Activated naive CD4-positive, alpha-beta T cell treated with anti-CD3 and anti-CD28 coated beads, Interleukin-2, amount 50 U/mL, for 16 hours (primary cell): ENCODE data around the gene KRT3.
"Not testable (repeated sequence)": the region's sequence is repeated elsewhere in the genome, so short reads cannot be mapped to it uniquely, and the experiment has no call there.

Experiments used
- DNase-seq: peaks from one replicate; pipeline ENCODE4 v3.0.0-alpha.2; 2020

Gene KRT3

DNA sequence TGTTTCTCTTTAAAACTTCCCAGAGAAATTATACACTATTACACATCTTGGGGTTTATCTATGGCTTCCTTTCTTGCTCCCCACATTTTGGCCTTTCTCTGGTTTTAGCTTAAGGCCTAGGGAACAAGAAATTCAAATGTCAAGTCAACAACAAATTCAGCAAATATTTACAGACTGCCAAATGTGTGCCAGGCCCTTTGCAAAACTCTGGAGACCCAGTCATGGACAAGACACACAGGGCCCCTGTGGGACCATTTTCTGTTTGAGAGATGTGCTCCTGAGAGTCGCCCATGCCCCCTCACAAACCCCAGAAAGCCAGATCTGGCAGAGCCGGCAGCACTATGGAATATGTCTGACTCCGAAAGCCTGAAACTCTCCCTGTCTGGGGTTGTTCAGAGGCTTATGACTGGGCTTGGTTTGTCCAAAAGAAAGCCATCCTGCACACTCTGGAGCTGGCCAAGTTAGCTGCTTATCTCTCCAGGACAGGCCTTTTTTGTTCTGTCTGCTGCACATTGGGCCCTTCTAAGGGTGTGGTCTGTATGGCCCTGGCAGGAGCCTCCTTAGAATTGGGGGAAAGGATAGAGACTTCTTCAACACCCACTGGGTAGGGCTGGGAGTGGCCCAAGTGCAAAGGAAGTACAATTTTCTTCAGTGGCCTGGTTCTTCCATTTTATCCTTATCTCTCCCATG lies 1.1 kb upstream of the KRT3 start:
- DNase-seq, result no peak

DNA sequence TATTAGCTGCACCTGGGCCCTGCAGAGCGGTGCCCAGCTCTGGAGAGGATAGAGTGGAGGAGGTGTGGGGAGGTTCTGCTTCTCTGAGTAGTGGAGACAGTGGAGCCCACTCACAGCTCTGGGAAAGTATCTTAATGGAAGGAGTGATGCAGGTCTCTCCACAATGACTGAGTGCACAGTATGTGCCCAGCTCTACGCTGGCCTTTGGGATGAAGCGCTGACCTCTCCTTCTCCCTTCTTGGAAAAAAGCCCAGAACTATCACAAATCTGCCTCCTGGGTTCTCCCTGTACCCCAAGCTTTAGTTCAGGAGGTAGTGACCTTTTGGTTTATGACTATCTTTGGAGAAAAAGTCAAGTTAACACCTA lies 495 bp upstream of the KRT3 start:
- no peak for DNase-seq

DNA sequence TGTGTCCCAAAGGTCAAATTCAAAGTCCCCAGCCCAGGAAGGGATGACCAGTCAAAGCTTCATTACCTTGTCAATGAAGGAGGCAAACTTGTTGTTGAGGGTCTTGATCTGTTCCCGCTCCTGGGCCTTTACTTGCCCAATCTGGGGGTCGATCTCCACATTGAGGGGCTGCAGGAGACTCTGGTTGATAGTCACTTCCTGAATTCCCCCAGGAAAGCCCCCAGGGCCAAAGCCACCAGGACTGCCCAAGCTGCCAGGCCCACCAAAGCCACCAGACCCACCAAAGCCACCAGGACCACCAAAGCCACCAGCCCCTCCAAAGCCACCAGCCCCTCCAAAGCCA lies 614 bp downstream of the KRT3 start:
- DNase-seq, result not testable (repeated sequence)

DNA sequence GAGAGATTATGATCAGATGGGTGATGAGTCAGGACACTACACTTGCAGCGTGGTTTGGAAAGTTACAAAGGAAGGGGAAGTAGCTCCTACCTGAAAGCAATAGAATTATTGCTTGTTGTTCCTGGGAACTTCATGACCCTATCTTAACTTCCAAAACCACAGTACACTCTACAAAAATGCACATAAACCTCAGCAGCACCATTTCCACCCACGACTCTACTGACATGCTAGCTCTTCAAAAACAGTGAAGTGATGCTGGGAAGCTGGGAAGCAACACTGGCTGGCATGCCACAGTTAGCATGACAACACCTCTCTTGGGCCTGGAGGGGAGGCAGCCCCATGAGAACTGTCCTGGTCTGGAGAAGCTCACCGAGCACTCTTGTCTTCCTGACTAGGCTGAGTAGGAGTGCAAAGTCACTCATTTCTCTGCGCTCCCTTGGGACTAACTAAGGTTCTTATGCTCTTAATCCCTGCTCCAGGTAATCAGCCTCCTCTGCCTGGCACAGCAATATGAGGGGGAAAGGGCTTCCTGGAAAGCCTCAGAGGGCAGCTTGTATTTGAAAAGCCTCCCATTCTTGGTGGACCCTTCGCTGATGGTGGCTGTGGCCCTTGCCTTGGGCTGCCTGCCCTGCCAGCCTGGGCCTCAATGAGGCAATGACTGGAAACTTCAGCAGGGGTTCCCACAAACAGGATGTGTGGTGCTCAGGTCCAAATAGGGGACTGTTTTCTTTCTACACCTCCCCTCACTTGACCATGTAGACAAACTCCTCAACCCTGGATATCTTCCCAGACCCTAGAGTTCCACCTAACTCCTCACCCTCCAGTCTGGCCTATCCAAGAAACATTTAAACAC lies 1.2 kb downstream of the KRT3 start:
- DNase-seq, result no peak

GRCh38 chr12:52792185-52793029 lies 3.5 kb downstream of the KRT3 start:
- DNase-seq, result no peak

DNA sequence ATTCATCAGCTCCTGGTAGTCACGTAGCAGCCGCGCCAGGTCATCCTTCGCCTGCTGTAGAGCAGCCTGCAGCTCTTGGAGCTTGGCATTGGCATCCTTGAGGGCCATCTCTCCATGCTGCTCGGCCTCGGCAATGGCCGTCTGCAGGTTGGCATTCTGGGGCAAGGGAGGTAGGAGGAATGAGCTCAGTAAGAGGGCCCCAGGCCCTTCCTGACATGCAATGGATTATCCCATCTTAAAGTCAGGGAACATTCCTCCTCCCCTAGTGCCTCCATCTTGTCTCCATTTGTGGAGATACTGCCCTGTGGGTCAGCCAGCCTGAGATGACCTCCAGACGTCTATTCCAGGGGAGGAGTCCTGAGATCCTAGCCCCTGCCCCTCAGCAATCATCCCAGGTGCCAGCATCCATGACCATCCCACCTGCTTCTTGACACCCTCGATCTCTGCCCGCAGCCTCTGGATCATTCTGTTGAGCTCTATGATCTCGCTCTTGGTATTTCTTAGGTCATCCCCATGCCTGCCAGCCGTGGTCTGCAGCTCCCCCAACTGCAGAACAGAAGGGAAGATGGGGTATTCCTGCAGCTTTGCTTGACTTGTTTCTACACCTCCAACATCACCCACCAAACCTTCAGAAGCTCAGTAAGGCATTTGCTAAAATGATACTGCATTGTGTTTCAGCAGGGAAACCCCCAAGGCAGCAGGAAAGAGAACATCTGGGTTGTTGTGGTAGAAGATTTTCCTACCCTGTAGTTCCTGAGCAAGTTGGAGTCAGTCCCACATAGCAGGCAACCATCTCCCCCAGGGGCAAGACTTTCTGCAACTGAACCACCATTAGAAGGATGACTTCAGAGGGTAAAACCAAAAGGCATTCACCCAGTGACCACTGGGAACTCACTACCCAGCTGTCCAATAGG lies 4.4 kb downstream of the KRT3 start:
- DNase-seq, result no peak

- no peak for DNase-seq
Observed at GRCh38 chr12:52790427-52791270, 5.3 kb downstream of the KRT3 start.

DNA sequence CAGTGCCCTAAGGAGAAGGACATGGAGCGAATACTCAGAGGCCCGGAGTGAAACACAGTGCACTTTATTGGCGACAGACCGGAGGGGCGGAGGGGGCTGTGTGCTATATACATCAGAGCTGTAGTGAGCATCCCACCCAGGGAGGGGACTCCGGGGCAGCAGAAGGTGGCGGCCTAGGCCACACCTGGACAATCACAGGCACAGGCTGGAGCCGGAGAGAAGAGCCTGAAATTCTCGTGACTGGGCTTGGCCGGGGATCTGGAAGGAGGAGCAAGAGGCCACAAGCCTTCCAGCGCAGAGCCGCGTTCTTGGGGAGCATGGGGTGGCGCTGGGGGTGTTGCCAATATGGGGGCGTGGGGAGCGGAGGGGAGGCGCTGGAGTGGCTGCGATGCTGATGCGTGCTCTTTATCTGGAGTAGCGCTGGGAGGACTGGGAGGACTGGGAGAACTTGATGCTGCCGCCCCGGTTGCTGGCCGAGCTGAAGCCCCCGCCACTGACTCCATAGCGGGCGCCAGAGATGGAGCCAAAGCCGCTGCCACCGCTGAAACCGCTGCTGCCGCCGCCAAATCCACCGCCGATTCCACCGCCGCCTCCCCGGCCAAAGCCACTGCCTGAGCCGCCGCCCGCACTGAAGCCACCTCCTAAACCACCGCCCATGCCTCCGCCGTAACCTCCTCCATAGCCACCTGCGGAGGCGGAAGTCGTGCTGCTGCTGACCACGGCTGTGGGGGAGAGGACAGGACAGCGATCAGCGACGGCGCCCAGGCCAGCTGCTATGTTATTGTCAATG lies 6.1 kb downstream of the KRT3 start:
- no peak for DNase-seq

GRCh38 chr12:52788876-52789636 lies 6.9 kb downstream of the KRT3 start:
- no peak for DNase-seq

- DNase-seq, result no peak
Observed at GRCh38 chr12:52788192-52788875, 7.6 kb downstream of the KRT3 start.

DNA sequence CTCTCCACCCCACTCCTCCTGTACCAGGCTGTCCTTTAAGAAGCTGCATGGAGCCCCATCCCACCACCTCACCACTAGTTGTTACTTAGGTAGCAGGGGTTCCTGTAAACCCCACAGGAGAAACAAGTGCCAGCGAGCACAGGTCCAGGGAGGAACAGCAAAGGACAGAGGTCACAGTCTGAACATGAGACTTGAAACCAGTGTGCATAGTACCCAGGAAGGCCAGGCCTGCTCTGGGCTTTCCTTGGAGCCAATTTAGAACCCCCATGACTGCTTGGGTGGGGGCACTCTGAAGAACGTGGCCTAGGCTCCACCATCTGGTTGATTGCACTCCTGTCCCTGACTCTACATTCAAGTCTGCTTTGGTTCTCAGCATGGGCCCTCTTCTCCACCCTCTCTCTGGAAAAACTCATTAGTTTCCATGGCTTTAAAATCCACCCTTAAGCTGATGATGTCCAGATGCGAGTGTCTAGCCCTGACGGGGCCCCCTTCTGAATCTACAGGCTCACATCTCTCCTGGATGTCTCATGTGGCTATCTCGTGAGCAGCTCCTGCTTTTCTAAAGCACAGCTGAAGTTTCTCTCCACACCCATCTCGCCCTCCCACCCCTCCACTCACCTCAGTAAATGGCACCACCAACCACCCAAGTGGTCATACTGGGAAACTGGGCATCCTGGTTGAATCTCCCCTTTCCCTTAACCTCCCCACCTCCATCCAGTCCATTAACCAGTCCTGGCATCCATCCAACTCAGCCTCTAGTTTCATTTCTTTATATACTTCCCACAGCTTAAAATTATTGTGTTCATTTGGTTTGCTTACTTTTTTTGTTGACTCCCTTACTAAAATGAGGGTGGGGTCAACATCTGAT lies 8.4 kb downstream of the KRT3 start:
- DNase-seq, result no peak

- DNase-seq, result no peak
Observed at GRCh38 chr12:52784909-52785308, 11.0 kb downstream of the KRT3 start.

GRCh38 chr12:52783563-52784316 lies 12.2 kb downstream of the KRT3 start:
- no peak for DNase-seq

GRCh38 chr12:52782502-52782901 lies 13.4 kb downstream of the KRT3 start:
- DNase-seq, result no peak

- no peak for DNase-seq
Observed at GRCh38 chr12:52781399-52782082, 14.4 kb downstream of the KRT3 start.

GRCh38 chr12:52779914-52780313 lies 16.0 kb downstream of the KRT3 start:
- no peak for DNase-seq

DNA sequence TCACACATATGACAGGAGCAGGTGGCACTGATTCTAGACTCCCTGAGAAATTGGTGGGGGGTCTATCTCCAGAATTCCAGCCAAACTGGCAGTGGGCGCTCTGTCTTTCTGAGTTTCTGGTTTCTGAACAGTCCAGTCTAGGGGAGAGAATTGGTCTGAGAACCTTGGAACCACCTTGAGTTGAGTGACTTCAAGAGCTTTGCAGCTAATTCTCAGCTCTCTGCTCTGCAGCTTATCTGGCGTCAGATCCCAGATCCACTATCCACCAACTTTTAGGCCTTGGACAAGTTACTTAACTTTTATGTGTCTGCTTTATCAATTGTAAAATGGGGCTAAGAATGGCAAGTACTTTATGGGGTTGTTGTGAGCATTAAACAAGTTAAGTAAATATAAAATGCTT lies 17.1 kb downstream of the KRT3 start:
- no peak for DNase-seq
